PC-3 (cell line): Measurements from ENCODE around the gene MPHOSPH9. TPM values are rescaled to one million over a fixed set of nuclear protein-coding genes. Genes with fewer than 3 reads are reported as not detected.

Experiments
- ATAC-seq: fragments of 200-7000 bp; cut with Tn5 transposase; 2 replicates; pipeline ENCODE4 v1.9.1; 2020; ENCODE audit warnings: mild to moderate bottlenecking, moderate library complexity
- BruUV-seq: library from RNA; stranded (reverse); fragments of 400-500 nt; replicated peaks from 2 replicates; lab custom pipeline; 2021; lab: Mats Ljungman, UMichigan
- CTCF ChIA-PET: fragments of 300-600 bp; sonication (Branson Sonifier 250); formaldehyde crosslinking; loops from one replicate; lab custom pipeline; 2022; ENCODE audit warnings: antibody characterized with exemption; lab: Charles Lee
- POLR2A ChIA-PET: fragments of 300-600 bp; sonication (Branson Sonifier 250); formaldehyde crosslinking; loops from one replicate; lab custom pipeline; 2022; ENCODE audit warnings: antibody characterized with exemption; ENCODE audit not compliant: unreplicated experiment; lab: Charles Lee
- DNase-seq: peaks from one replicate; pipeline ENCODE4 v3.0.0-alpha.2; 2015
- H2AFZ ChIP-seq: fragments of 300-600 bp; sonication (generic); 2 replicates; pipeline ENCODE4 v1.6.0; 2016; ENCODE audit warnings: antibody characterized with exemption, low read length
- H3F3A ChIP-seq: fragments of 300-600 bp; sonication (generic); one replicate; pipeline ENCODE4 v1.6.0; 2017; ENCODE audit warnings: antibody characterized with exemption, low read length, control low read depth, mild to moderate bottlenecking; ENCODE audit not compliant: unreplicated experiment
- H3K27ac ChIP-seq: fragments of 300-600 bp; sonication (generic); 2 replicates; pipeline ENCODE4 v1.5.1; 2016; ENCODE audit warnings: mild to moderate bottlenecking, low read length
- H3K27me3 ChIP-seq: fragments of 300-600 bp; sonication (generic); 2 replicates; pipeline ENCODE4 v1.6.1; 2016; ENCODE audit warnings: low read length, mixed read lengths
- H3K36me3 ChIP-seq: fragments of 300-600 bp; sonication (generic); 2 replicates; pipeline ENCODE4 v1.6.1; 2016; ENCODE audit warnings: low read depth, mixed run types, low read length, mixed read lengths
- H3K4me1 ChIP-seq: fragments of 300-600 bp; sonication (generic); 2 replicates; pipeline ENCODE4 v1.5.1; 2016; ENCODE audit warnings: low read length; ENCODE audit not compliant: insufficient read depth
- H3K4me2 ChIP-seq: fragments of 300-600 bp; sonication (generic); 2 replicates; pipeline ENCODE4 v1.6.0; 2016; ENCODE audit warnings: low read length
- H3K4me3 ChIP-seq: fragments of 300-600 bp; sonication (generic); 2 replicates; pipeline ENCODE4 v1.5.1; 2016; ENCODE audit warnings: mild to moderate bottlenecking, low read length, mixed read lengths
- H3K79me2 ChIP-seq: fragments of 300-600 bp; sonication (generic); 2 replicates; pipeline ENCODE4 v1.6.1; 2017; ENCODE audit warnings: low read length, mixed read lengths
- H3K9ac ChIP-seq: fragments of 300-600 bp; sonication (generic); 2 replicates; pipeline ENCODE4 v1.6.0; 2016; ENCODE audit warnings: mild to moderate bottlenecking, low read length
- H3K9me2 ChIP-seq: fragments of 300-600 bp; sonication (generic); replicated peaks from 2 replicates; pipeline ENCODE4 v1.6.1; 2016; ENCODE audit warnings: mixed run types, low read length, mixed read lengths
- H3K9me3 ChIP-seq: fragments of 300-600 bp; sonication (generic); 2 replicates; pipeline ENCODE4 v1.6.1; 2016; ENCODE audit warnings: low read length, mixed read lengths
- H4K20me1 ChIP-seq: fragments of 300-600 bp; sonication (generic); 2 replicates; pipeline ENCODE4 v1.6.1; 2016; ENCODE audit warnings: low read length, mixed read lengths
- EZH2 ChIP-seq: fragments of 300-600 bp; sonication (generic); IDR thresholded peaks from one replicate; pipeline ENCODE4 v1.6.1; 2017; ENCODE audit warnings: antibody characterized with exemption, mild to moderate bottlenecking, low read length; ENCODE audit not compliant: unreplicated experiment
- EZH2phosphoT487 ChIP-seq: fragments of 300-600 bp; sonication (generic); IDR thresholded peaks from 2 replicates; pipeline ENCODE4 v1.6.1; 2018; ENCODE audit warnings: mild to moderate bottlenecking, antibody characterized with exemption, low read length, borderline replicate concordance
- intact Hi-C: fragments of 100-400 bp; cut with micrococcal nuclease; formaldehyde crosslinking; loops from 2 replicates; pipeline ENCODE4 v1.9.0; 2023
- total RNA-seq: library from RNA; depleted of rRNA; stranded (reverse); fragments of >200 nt; gene quantifications from 2 replicates; pipeline ENCODE4 v1.2.3, GENCODE V29; 2014
- TF ChIP-seq, protein P1 (sequence below): fragments of 300-600 bp; sonication (generic); conservative IDR thresholded peaks from 2 replicates; pipeline ENCODE4 v1.5.1; 2017; ENCODE audit warnings: antibody characterized with exemption, low read depth, mild to moderate bottlenecking, low read length

Gene MPHOSPH9
- total RNA-seq, 1 experiment from 2014 or later = 42.5 TPM

DNA sequence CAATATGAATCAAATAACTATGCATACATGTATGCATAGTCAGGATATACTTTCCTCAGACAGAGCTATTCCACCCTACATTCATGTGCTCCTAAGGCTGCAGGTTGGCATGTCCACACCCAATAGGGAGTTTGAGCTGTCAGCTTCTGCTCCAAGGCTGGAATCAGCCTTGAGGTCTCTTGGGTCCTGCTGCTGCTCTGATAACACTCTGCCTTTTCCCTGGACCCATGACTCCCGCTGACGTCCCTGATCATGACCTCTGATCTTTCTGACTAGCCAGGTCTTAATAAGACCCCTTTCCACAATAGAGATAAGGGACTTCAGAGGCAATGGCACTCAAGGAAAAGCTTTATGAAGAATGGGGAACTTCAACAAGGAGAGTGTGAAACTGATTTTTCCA, 87.7 kb downstream of the MPHOSPH9 start:
- ATAC-seq = no peak
- ChIA-PET CTCF (no interaction called here), POLR2A (no interaction called here)
- Histone ChIP-seq H2AFZ (no peak overlapping the region), H3K36me3 (no peaks in the 10 kb centered on the region), H3K27me3 (no peaks in the 10 kb centered on the region), H3K79me2 (peaks cover 28% of the 10 kb centered on the region; the same call in 1 of the 2 replicates), H3K9me3 (no peaks in the 10 kb centered on the region), H3K27ac (no peak overlapping the region), H3K4me2 (no peak overlapping the region), H3K4me3 (no peak overlapping the region), H4K20me1 (no peaks in the 10 kb centered on the region), H3K4me1 (peaks cover 34% of the 10 kb centered on the region), H3K9me2 (no peaks in the 10 kb centered on the region), H3F3A (no peaks in the 10 kb centered on the region), H3K9ac (no peak overlapping the region)
- TF ChIP-seq EZH2phosphoT487 (no peak), EZH2 (no peak)
- TF ChIP-seq, protein P1, sequence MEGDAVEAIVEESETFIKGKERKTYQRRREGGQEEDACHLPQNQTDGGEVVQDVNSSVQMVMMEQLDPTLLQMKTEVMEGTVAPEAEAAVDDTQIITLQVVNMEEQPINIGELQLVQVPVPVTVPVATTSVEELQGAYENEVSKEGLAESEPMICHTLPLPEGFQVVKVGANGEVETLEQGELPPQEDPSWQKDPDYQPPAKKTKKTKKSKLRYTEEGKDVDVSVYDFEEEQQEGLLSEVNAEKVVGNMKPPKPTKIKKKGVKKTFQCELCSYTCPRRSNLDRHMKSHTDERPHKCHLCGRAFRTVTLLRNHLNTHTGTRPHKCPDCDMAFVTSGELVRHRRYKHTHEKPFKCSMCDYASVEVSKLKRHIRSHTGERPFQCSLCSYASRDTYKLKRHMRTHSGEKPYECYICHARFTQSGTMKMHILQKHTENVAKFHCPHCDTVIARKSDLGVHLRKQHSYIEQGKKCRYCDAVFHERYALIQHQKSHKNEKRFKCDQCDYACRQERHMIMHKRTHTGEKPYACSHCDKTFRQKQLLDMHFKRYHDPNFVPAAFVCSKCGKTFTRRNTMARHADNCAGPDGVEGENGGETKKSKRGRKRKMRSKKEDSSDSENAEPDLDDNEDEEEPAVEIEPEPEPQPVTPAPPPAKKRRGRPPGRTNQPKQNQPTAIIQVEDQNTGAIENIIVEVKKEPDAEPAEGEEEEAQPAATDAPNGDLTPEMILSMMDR = no peak
- BruUV-seq = no TSS peak
- no peak for DNase-seq
- intact Hi-C loops = no loop called here

DNA sequence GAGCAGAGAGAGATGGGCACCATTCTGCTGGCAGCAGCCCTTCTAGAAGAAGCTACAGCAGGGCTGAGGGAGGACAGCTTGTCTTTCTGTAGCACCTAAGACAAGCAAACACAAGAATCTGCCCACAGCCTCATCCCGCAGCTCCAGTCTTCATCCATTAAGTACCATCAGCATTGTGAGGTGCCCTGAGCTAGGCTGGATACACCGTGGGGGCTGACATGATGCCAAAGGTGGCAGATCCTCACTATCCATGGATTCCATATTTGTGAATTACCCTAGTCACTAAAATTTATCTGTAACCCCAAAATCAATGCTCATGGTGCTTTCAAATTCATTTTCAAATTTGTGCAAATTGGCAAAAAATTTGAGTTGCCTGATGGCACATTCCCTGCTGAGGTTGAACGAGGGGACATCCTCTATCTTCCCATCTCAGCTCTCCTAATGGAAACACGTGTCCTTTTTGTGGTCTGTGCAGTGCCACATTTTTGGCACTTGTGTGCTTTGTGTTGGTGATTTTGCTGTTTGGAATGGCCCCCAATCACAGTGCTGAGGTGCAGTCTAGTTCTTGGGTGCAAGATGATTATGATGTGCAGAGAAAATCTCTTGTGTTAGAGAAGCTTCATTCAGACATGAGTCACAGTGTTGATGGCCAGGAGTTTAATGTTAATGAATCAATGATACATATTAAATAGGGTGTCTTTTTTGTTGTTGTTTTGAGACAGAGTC, 89.0 kb downstream of the MPHOSPH9 start:
- H3K4me2 ChIP-seq = no peak overlapping the region
- H3F3A ChIP-seq = no peaks in the 10 kb centered on the region
- no peak for DNase-seq
- H3K9ac ChIP-seq = no peak overlapping the region
- H3K4me1 ChIP-seq = peaks cover 32% of the 10 kb centered on the region
- H2AFZ ChIP-seq = no peak overlapping the region
- no peaks in the 10 kb centered on the region for H3K27me3 ChIP-seq
- no peak overlapping the region for H3K4me3 ChIP-seq
- ATAC-seq = no peak
- ChIA-PET POLR2A (no interaction called here), CTCF (no interaction called here)
- peaks cover 31% of the 10 kb centered on the region; the same call in 1 of the 2 replicates for H3K79me2 ChIP-seq
- no peaks in the 10 kb centered on the region for H3K9me3 ChIP-seq
- H4K20me1 ChIP-seq = no peaks in the 10 kb centered on the region
- intact Hi-C loops = no loop called here
- no peak for TF ChIP-seq EZH2
- no peak for TF ChIP-seq EZH2phosphoT487
- TF ChIP-seq, protein P1 = no peak
- no TSS peak for BruUV-seq
- H3K36me3 ChIP-seq = no peaks in the 10 kb centered on the region
- no peak overlapping the region for H3K27ac ChIP-seq
- no peaks in the 10 kb centered on the region for H3K9me2 ChIP-seq

DNA sequence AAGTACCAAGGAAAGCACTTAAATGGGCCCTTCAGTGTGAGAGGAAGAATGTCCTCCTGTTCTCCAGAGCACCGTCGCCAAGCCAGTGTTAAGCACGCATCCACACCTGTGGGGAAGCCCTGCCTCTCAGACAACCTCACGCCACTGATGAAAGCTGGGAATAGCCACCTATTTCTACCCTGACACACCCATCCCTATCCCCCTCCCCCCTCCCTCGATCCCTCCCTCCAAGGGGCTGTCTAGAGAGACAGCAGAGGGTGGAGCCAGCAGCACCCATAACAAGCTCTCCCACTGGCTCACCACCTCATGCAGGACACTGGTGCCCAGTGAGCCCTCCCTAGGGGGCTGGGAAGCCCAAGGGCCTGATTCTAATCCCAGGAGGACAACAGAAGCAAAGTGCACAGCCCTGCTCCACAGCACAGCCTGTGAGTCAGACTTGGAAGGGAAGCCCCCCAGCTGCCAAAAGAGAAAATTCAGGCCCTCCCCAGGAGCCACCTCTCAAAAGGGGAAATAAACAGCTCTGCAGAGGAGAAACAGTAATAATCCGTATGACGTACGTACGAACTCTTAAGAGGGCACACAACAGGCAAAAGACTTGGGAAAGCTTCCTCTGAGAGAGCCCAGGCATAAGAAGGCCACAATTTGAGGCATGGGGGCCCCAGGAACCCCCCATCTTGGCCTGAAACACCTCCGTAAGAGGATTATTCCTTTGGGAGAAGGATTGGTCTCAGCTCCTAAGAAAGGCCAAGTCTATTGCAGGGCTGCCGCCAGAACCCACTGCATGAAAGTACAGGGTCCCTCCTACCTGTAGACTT, 89.8 kb downstream of the MPHOSPH9 start:
- DNase-seq = no peak
- Histone ChIP-seq H3K4me2 (no peak overlapping the region), H3K36me3 (no peaks in the 10 kb centered on the region), H3K27me3 (no peaks in the 10 kb centered on the region), H3K4me3 (no peak overlapping the region), H3K9me2 (no peaks in the 10 kb centered on the region), H3K4me1 (peaks cover 32% of the 10 kb centered on the region), H3K9me3 (no peaks in the 10 kb centered on the region), H3K27ac (no peak overlapping the region), H3F3A (no peaks in the 10 kb centered on the region), H3K79me2 (peaks cover 31% of the 10 kb centered on the region; the same call in 1 of the 2 replicates), H3K9ac (no peak overlapping the region), H2AFZ (no peak overlapping the region), H4K20me1 (no peaks in the 10 kb centered on the region)
- intact Hi-C loops = no loop called here
- no peak for ATAC-seq
- POLR2A ChIA-PET = no interaction called here
- CTCF ChIA-PET = no interaction called here
- no peak for TF ChIP-seq EZH2
- TF ChIP-seq, protein P1 = no peak
- BruUV-seq = no TSS peak
